SJSA1 (cell line): Measurements from ENCODE around the gene FRMD4A. TPM values are rescaled to one million over a fixed set of nuclear protein-coding genes. Genes with fewer than 3 reads are reported as not detected.
A peak's percentile ranks its signal among the peaks of the same experiment; 100 is the strongest.

Source experiments
- DNase-seq, 2 experiments: peaks; one replicate each; pipeline ENCODE4 v3.0.0-alpha.2; 2015 to 2020; ENCODE audit warnings: low spot score in 2 of 2, low read depth in 1 of 2
- H3K27ac ChIP-seq: fragments of 250-450 bp; sonication (Bioruptor Pico); 2 replicates; pipeline ENCODE4 v1.5.1; 2020; ENCODE audit warnings: mild to moderate bottlenecking, moderate library complexity
- H3K27me3 ChIP-seq: fragments of 250-450 bp; sonication (Bioruptor Pico); replicated peaks from 2 replicates; pipeline ENCODE4 v1.5.1; 2020; ENCODE audit warnings: mild to moderate bottlenecking, moderate library complexity
- H3K36me3 ChIP-seq: fragments of 250-450 bp; sonication (Bioruptor Pico); 2 replicates; pipeline ENCODE4 v1.5.1; 2020; ENCODE audit warnings: mild to moderate bottlenecking
- H3K4me1 ChIP-seq: fragments of 250-450 bp; sonication (Bioruptor Pico); replicated peaks from 2 replicates; pipeline ENCODE4 v1.6.1; 2021; ENCODE audit warnings: mild to moderate bottlenecking
- H3K4me3 ChIP-seq: fragments of 250-450 bp; sonication (Bioruptor Pico); 2 replicates; pipeline ENCODE4 v1.5.1; 2020; ENCODE audit warnings: mild to moderate bottlenecking
- H3K9me3 ChIP-seq: fragments of 250-450 bp; sonication (Bioruptor Pico); replicated peaks from 2 replicates; pipeline ENCODE4 v1.5.1; 2020; ENCODE audit warnings: mild to moderate bottlenecking
- total RNA-seq: library from RNA; depleted of rRNA; stranded (reverse); fragments of >200 nt; shearing (Covaris generic); gene quantifications from 2 replicates; pipeline ENCODE4 v1.2.3, GENCODE V29; 2014

The FRMD4A gene
- total RNA-seq, 1 experiment from 2014 or later = 6.2 TPM

- Histone ChIP-seq H3K27ac (no peak overlapping the region), H3K36me3 (no peaks in the 10 kb centered on the region), H3K4me3 (no peak overlapping the region), H3K9me3 (no peaks in the 10 kb centered on the region), H3K27me3 (no peaks in the 10 kb centered on the region), H3K4me1 (peaks cover 3% of the 10 kb centered on the region; the same call in 1 of the 2 replicates)
- DNase-seq = no peak
Measured at GRCh38 chr10:14123139-14123538, 207.6 kb downstream of the FRMD4A start.

GRCh38 chr10:14120812-14121211 is 209.9 kb downstream of the FRMD4A start:
- Histone ChIP-seq H3K27me3 (no peaks in the 10 kb centered on the region), H3K4me1 (no peaks in the 10 kb centered on the region), H3K4me3 (no peak overlapping the region), H3K27ac (no peak overlapping the region), H3K9me3 (no peaks in the 10 kb centered on the region), H3K36me3 (no peaks in the 10 kb centered on the region)
- DNase-seq = no peak

- no peak overlapping the region for H3K4me3 ChIP-seq
- no peaks in the 10 kb centered on the region for H3K9me3 ChIP-seq
- H3K36me3 ChIP-seq = no peaks in the 10 kb centered on the region
- H3K27me3 ChIP-seq = no peaks in the 10 kb centered on the region
- H3K4me1 ChIP-seq = no peaks in the 10 kb centered on the region
- H3K27ac ChIP-seq = no peak overlapping the region
- no peak for DNase-seq
Measured at GRCh38 chr10:14118953-14119352, 211.8 kb downstream of the FRMD4A start.

GRCh38 chr10:14116837-14117236 is 213.9 kb downstream of the FRMD4A start:
- Histone ChIP-seq H3K36me3 (no peaks in the 10 kb centered on the region), H3K27me3 (no peaks in the 10 kb centered on the region), H3K27ac (no peak overlapping the region), H3K4me3 (no peak overlapping the region), H3K9me3 (no peaks in the 10 kb centered on the region), H3K4me1 (no peaks in the 10 kb centered on the region)
- no peak for DNase-seq

GRCh38 chr10:14116021-14116420 is 214.7 kb downstream of the FRMD4A start:
- DNase-seq = no peak
- Histone ChIP-seq H3K27me3 (0 out of 2 replicates have a peak, but pooled peaks cover 4% of the 10 kb centered on the region), H3K4me3 (no peak overlapping the region), H3K36me3 (no peaks in the 10 kb centered on the region), H3K27ac (no peak overlapping the region), H3K4me1 (no peaks in the 10 kb centered on the region), H3K9me3 (no peaks in the 10 kb centered on the region)

- Histone ChIP-seq H3K27ac (no peak overlapping the region), H3K4me1 (no peaks in the 10 kb centered on the region), H3K4me3 (no peak overlapping the region), H3K27me3 (peaks cover 6% of the 10 kb centered on the region; the same call in 1 of the 2 replicates), H3K9me3 (no peaks in the 10 kb centered on the region), H3K36me3 (no peaks in the 10 kb centered on the region)
- no peak for DNase-seq
Measured at GRCh38 chr10:14114791-14115190, 215.9 kb downstream of the FRMD4A start.

GRCh38 chr10:14112056-14112455 is 218.7 kb downstream of the FRMD4A start:
- H3K4me3 ChIP-seq = no peak overlapping the region
- peaks cover 21% of the 10 kb centered on the region for H3K27me3 ChIP-seq
- no peaks in the 10 kb centered on the region for H3K4me1 ChIP-seq
- H3K36me3 ChIP-seq = no peaks in the 10 kb centered on the region
- no peak overlapping the region for H3K27ac ChIP-seq
- H3K9me3 ChIP-seq = peaks cover under 1% of the 10 kb centered on the region; the same call in 1 of the 2 replicates
- DNase-seq = no peak

GRCh38 chr10:14111208-14111607 is 219.5 kb downstream of the FRMD4A start:
- no peak overlapping the region for H3K4me3 ChIP-seq
- DNase-seq = no peak
- no peaks in the 10 kb centered on the region for H3K4me1 ChIP-seq
- no peak overlapping the region for H3K27ac ChIP-seq
- H3K27me3 ChIP-seq = peaks cover 22% of the 10 kb centered on the region
- H3K9me3 ChIP-seq = peaks cover 4% of the 10 kb centered on the region; the same call in 1 of the 2 replicates
- no peaks in the 10 kb centered on the region for H3K36me3 ChIP-seq

GRCh38 chr10:14106828-14107227 is 223.9 kb downstream of the FRMD4A start:
- peaks cover 4% of the 10 kb centered on the region; the same call in 1 of the 2 replicates for H3K9me3 ChIP-seq
- no peaks in the 10 kb centered on the region for H3K36me3 ChIP-seq
- no peak overlapping the region for H3K4me3 ChIP-seq
- no peak for DNase-seq
- H3K27me3 ChIP-seq = peaks cover 22% of the 10 kb centered on the region
- H3K27ac ChIP-seq = no peak overlapping the region
- no peaks in the 10 kb centered on the region for H3K4me1 ChIP-seq

GRCh38 chr10:14102056-14102455 is 228.7 kb downstream of the FRMD4A start:
- Histone ChIP-seq H3K4me1 (no peaks in the 10 kb centered on the region), H3K27me3 (0 out of 2 replicates have a peak, but pooled peaks cover 1% of the 10 kb centered on the region), H3K4me3 (no peak overlapping the region), H3K36me3 (no peaks in the 10 kb centered on the region), H3K9me3 (peaks cover 3% of the 10 kb centered on the region; the same call in 1 of the 2 replicates), H3K27ac (no peak overlapping the region)
- no peak for DNase-seq

- Histone ChIP-seq H3K27ac (no peak overlapping the region), H3K36me3 (no peaks in the 10 kb centered on the region), H3K9me3 (no peaks in the 10 kb centered on the region), H3K4me1 (no peaks in the 10 kb centered on the region), H3K4me3 (no peak overlapping the region), H3K27me3 (no peaks in the 10 kb centered on the region)
- no peak for DNase-seq
Measured at GRCh38 chr10:14099885-14100284, 230.8 kb downstream of the FRMD4A start.

GRCh38 chr10:14093730-14094484 is 236.8 kb downstream of the FRMD4A start:
- Histone ChIP-seq H3K4me1 (no peaks in the 10 kb centered on the region), H3K27me3 (no peaks in the 10 kb centered on the region), H3K27ac (no peak overlapping the region), H3K4me3 (no peak overlapping the region), H3K36me3 (no peaks in the 10 kb centered on the region), H3K9me3 (no peaks in the 10 kb centered on the region)
- DNase-seq = peak in 1 of 2 experiments; percentile 51

- 0 out of 2 replicates have a peak, but pooled peaks cover under 1% of the 10 kb centered on the region for H3K4me1 ChIP-seq
- H3K36me3 ChIP-seq = no peaks in the 10 kb centered on the region
- DNase-seq = no peak
- no peaks in the 10 kb centered on the region for H3K9me3 ChIP-seq
- H3K27ac ChIP-seq = no peak overlapping the region
- H3K4me3 ChIP-seq = no peak overlapping the region
- H3K27me3 ChIP-seq = no peaks in the 10 kb centered on the region
Measured at GRCh38 chr10:14092799-14093198, 237.9 kb downstream of the FRMD4A start.

- Histone ChIP-seq H3K4me1 (peaks cover 25% of the 10 kb centered on the region), H3K36me3 (no peaks in the 10 kb centered on the region), H3K27me3 (no peaks in the 10 kb centered on the region), H3K27ac (no peak overlapping the region), H3K9me3 (no peaks in the 10 kb centered on the region), H3K4me3 (no peak overlapping the region)
- DNase-seq = no peak
Measured at GRCh38 chr10:14089556-14090292, 241.0 kb downstream of the FRMD4A start.
